OCI-M2 (cell line): ENCODE results near the gene FRAS1.

Source experiments
- DNase-seq: peaks from one replicate; lab custom pipeline; 2025; ENCODE audit not compliant: unreplicated experiment; lab: John Stamatoyannopoulos, UW

Gene FRAS1

GRCh38 chr4:78357122-78357521, 300.0 kb downstream of the FRAS1 start:
- DNase-seq = no peak

- DNase-seq = no peak
These were observed 303.3 kb downstream of the FRAS1 start for GRCh38 chr4:78360466-78360865.

- DNase-seq = no peak
These were observed 304.5 kb downstream of the FRAS1 start for GRCh38 chr4:78361621-78362120.

- no peak for DNase-seq
These were observed 305.2 kb downstream of the FRAS1 start for GRCh38 chr4:78362310-78362709.

- no peak for DNase-seq
These were observed 306.0 kb downstream of the FRAS1 start for GRCh38 chr4:78363031-78363570.

GRCh38 chr4:78369679-78370078, 312.6 kb downstream of the FRAS1 start:
- no peak for DNase-seq

- no peak for DNase-seq
These were observed 313.7 kb downstream of the FRAS1 start for GRCh38 chr4:78370631-78371372.

- no peak for DNase-seq
These were observed 315.3 kb downstream of the FRAS1 start for GRCh38 chr4:78372355-78372988.

- DNase-seq = no peak
These were observed 320.4 kb downstream of the FRAS1 start for GRCh38 chr4:78377555-78377954.

- DNase-seq = no peak
These were observed 321.9 kb downstream of the FRAS1 start for GRCh38 chr4:78379040-78379439.

GRCh38 chr4:78379991-78380729, 323.0 kb downstream of the FRAS1 start:
- no peak for DNase-seq

GRCh38 chr4:78386679-78387078, 329.6 kb downstream of the FRAS1 start:
- no peak for DNase-seq

GRCh38 chr4:78395642-78396041, 338.5 kb downstream of the FRAS1 start:
- no peak for DNase-seq

GRCh38 chr4:78396613-78397291, 339.6 kb downstream of the FRAS1 start:
- no peak for DNase-seq

GRCh38 chr4:78397292-78397630, 340.1 kb downstream of the FRAS1 start:
- no peak for DNase-seq

GRCh38 chr4:78409612-78410202, 352.6 kb downstream of the FRAS1 start:
- DNase-seq = no peak

GRCh38 chr4:78410225-78410624, 353.1 kb downstream of the FRAS1 start:
- DNase-seq = no peak

- no peak for DNase-seq
These were observed 353.6 kb downstream of the FRAS1 start for GRCh38 chr4:78410676-78411075.

GRCh38 chr4:78414116-78414515, 357.0 kb downstream of the FRAS1 start:
- no peak for DNase-seq

GRCh38 chr4:78417603-78418002, 360.5 kb downstream of the FRAS1 start:
- DNase-seq = no peak

- DNase-seq = no peak
These were observed 361.3 kb downstream of the FRAS1 start for GRCh38 chr4:78418406-78418805.
